Osteoblast (primary cell): ENCODE measurements around the gene UBL3. TPM values are rescaled to one million over a fixed set of nuclear protein-coding genes. Genes with fewer than 3 reads are reported as not detected.

Source experiments
- DNase-seq: peaks from one replicate; pipeline ENCODE4 v3.0.0; 2011; ENCODE audit warnings: low spot score, mixed read lengths; ENCODE audit not compliant: insufficient read length; ENCODE audit errors: missing footprints
- H2AFZ ChIP-seq: 2 replicates; pipeline ENCODE4 v1.6.0; 2011; ENCODE audit warnings: mild to moderate bottlenecking, low read length
- H3K27ac ChIP-seq: 2 replicates; pipeline ENCODE4 v1.5.1; 2011; ENCODE audit warnings: mild to moderate bottlenecking, low read depth, low read length, moderate library complexity
- H3K27me3 ChIP-seq: 2 replicates; pipeline ENCODE4 v1.6.0; 2012; ENCODE audit warnings: mild to moderate bottlenecking, control low read depth, inconsistent platforms, low read length, moderate library complexity; ENCODE audit not compliant: insufficient read depth
- H3K36me3 ChIP-seq: 2 replicates; pipeline ENCODE4 v1.5.1; 2011; ENCODE audit warnings: mild to moderate bottlenecking, low read length, control low read depth, moderate library complexity; ENCODE audit not compliant: insufficient read depth
- H3K4me1 ChIP-seq: 2 replicates; pipeline ENCODE4 v1.5.1; 2011; ENCODE audit warnings: mild to moderate bottlenecking, low read length, control low read depth, moderate library complexity; ENCODE audit not compliant: insufficient read depth
- H3K4me2 ChIP-seq: 2 replicates; pipeline ENCODE4 v1.6.0; 2011; ENCODE audit warnings: mild to moderate bottlenecking, low read length; ENCODE audit not compliant: insufficient read depth
- H3K4me3 ChIP-seq: fragments of 200-600 bp; sonication (generic); 3 replicates; pipeline ENCODE4 v1.5.1; 2012; ENCODE audit warnings: mild to moderate bottlenecking, low read length, inconsistent platforms; ENCODE audit not compliant: insufficient read depth
- H3K79me2 ChIP-seq: 2 replicates; pipeline ENCODE4 v1.6.0; 2012; ENCODE audit warnings: mild to moderate bottlenecking, low read length, control low read depth, inconsistent platforms; ENCODE audit not compliant: insufficient read depth
- H3K9me3 ChIP-seq: 2 replicates; pipeline ENCODE4 v1.5.1; 2011; ENCODE audit warnings: low read depth, low read length, control low read depth
- H4K20me1 ChIP-seq: 2 replicates; pipeline ENCODE4 v1.6.0; 2012; ENCODE audit warnings: mild to moderate bottlenecking, low read length, control low read depth; ENCODE audit not compliant: insufficient read depth
- total RNA-seq: library from RNA; depleted of rRNA; stranded (reverse); fragments of >200 nt; gene quantifications from 2 replicates; pipeline ENCODE4 v1.2.3, GENCODE V29; 2012
- TF ChIP-seq, protein P1 (sequence below): IDR thresholded peaks from 2 replicates; pipeline ENCODE4 v1.5.1; 2011; ENCODE audit warnings: mild to moderate bottlenecking, low read depth, low read length, moderate library complexity; ENCODE audit errors: extremely low read depth

UBL3 gene
- total RNA-seq, 1 donor: 44.5 TPM

DNA sequence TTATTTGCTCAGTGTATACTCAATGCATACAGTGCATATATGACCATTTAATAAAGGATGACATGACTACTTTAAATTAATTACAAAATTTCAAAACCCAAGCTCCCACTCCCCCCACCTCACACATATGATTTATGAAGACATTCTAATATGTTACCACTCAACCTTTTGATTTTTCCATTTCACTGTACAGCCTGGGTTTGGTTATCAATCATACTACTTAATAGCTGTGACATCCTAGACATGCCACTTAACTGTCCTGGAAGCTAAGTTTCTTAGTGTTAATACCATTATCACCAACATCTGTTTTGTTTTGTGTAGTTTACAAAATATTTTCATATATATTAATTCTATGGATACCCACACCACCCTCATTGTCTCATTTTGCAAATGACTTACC is 42.2 kb downstream of the UBL3 start:
- H4K20me1 ChIP-seq: peaks cover 68% of the 10 kb centered on the region
- H3K36me3 ChIP-seq: no peaks in the 10 kb centered on the region
- no peak overlapping the region for H2AFZ ChIP-seq
- H3K27me3 ChIP-seq: no peaks in the 10 kb centered on the region
- no peaks in the 10 kb centered on the region for H3K9me3 ChIP-seq
- TF ChIP-seq, protein P1, sequence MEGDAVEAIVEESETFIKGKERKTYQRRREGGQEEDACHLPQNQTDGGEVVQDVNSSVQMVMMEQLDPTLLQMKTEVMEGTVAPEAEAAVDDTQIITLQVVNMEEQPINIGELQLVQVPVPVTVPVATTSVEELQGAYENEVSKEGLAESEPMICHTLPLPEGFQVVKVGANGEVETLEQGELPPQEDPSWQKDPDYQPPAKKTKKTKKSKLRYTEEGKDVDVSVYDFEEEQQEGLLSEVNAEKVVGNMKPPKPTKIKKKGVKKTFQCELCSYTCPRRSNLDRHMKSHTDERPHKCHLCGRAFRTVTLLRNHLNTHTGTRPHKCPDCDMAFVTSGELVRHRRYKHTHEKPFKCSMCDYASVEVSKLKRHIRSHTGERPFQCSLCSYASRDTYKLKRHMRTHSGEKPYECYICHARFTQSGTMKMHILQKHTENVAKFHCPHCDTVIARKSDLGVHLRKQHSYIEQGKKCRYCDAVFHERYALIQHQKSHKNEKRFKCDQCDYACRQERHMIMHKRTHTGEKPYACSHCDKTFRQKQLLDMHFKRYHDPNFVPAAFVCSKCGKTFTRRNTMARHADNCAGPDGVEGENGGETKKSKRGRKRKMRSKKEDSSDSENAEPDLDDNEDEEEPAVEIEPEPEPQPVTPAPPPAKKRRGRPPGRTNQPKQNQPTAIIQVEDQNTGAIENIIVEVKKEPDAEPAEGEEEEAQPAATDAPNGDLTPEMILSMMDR: no peak
- no peak overlapping the region for H3K4me2 ChIP-seq
- H3K27ac ChIP-seq: no peak overlapping the region
- peaks cover 100% of the 10 kb centered on the region for H3K79me2 ChIP-seq
- H3K4me1 ChIP-seq: peaks cover 4% of the 10 kb centered on the region
- H3K4me3 ChIP-seq: no peak overlapping the region
- DNase-seq: no peak

DNA sequence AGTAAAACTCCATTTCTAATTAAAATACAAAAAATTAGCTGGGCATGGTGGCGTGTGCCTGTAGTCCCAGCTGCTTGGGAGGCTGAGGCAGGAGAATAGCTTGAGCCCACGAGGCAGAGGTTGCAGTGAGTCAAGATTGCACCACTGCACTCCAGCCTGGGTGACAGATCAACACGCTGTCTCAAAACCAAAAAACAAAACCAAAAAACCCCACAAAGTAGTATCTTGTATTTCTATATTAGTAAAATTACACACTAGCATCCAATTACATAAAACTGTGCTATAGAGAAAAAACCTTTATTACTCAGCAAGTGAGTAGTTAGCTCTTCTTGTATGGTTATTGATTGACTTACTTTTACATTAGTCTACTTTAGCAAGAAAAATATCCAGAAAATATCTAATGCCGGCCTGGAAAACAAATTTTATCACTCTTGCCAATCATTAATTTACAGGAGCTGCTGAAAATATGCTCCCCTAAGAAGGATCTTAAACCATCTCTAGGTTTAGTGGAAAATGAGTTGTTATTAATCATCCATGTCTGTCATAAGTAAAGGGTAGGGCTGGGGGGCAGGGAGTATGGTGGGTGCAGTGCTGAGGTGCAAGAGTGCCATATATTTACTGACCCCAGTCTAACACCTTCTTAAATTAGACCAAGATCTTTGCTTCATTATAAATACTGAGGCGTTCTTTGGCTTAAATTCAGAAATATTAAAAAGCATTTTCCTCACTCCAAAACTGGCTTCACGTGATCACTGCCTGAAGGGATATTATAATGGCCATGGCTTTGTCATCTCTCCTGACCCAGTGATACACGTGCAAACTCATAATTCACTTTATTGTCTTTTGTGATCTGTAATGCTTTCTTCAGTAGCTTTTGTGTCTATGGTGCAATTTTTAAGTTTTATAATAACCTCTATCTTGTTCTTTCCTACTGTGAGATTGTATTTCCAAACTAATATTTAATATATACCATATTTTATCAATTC is 44.1 kb downstream of the UBL3 start:
- Histone ChIP-seq H3K4me3 (no peak overlapping the region), H4K20me1 (peaks cover 73% of the 10 kb centered on the region), H3K79me2 (peaks cover 100% of the 10 kb centered on the region), H3K36me3 (no peaks in the 10 kb centered on the region), H3K4me2 (no peak overlapping the region), H2AFZ (no peak overlapping the region), H3K4me1 (peaks cover 20% of the 10 kb centered on the region), H3K9me3 (no peaks in the 10 kb centered on the region), H3K27me3 (no peaks in the 10 kb centered on the region), H3K27ac (no peak overlapping the region)
- TF ChIP-seq, protein P1: no peak
- DNase-seq: no peak

DNA sequence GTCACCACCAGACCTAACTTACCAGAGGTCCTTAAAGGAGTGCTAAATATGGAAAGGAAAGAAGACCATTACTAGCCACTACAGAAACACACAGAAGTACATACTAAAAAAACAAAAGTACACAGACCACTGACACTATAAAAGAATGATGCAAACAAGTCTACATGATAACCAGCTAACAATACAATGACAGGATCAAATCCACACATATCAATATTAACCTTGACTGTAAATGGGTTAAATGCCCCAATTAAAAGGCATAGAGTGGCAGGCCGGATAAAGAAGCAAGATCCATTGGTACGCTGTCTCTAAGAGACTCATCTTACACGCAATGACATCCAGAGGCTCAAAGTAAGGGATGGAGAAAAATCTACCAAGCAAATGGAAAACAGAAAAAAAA is 47.2 kb downstream of the UBL3 start:
- H3K79me2 ChIP-seq: peaks cover 100% of the 10 kb centered on the region
- DNase-seq: no peak

DNA sequence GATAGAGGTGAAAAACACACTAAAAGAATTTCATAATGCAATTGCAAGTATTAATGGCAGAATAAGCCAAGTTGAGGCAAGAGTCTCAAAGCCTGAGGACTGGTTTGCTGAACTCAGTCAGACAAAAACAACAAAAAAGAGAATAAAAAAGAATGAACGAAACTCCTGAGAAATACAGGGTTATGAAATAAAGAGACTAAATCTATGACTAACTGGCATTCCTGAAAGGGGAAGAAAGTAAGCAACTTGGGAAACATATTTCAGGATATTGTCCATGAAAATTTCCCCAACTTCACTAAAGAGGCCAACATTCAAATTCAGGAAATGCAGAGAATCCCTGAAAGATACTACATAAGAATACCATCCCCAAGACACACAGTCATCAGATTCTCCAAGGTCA is 47.8 kb downstream of the UBL3 start:
- Histone ChIP-seq H3K4me2 (peak overlapping the region; percentile 29), H4K20me1 (peaks cover 65% of the 10 kb centered on the region), H3K27ac (peak overlapping the region; percentile 13), H2AFZ (no peak overlapping the region), H3K36me3 (no peaks in the 10 kb centered on the region), H3K4me3 (no peak overlapping the region), H3K4me1 (peaks cover 22% of the 10 kb centered on the region), H3K27me3 (no peaks in the 10 kb centered on the region), H3K9me3 (no peaks in the 10 kb centered on the region), H3K79me2 (peaks cover 100% of the 10 kb centered on the region)
- DNase-seq: no peak
- TF ChIP-seq, protein P1: no peak

More for the DNA sequence above, 47.2 kb downstream of the UBL3 start:
- Histone ChIP-seq H3K4me3 (no peak overlapping the region), H3K4me1 (peaks cover 22% of the 10 kb centered on the region), H3K27me3 (no peaks in the 10 kb centered on the region), H3K9me3 (no peaks in the 10 kb centered on the region), H3K36me3 (no peaks in the 10 kb centered on the region), H3K27ac (no peak overlapping the region), H3K4me2 (no peak overlapping the region), H4K20me1 (peaks cover 69% of the 10 kb centered on the region), H2AFZ (no peak overlapping the region)
- TF ChIP-seq, protein P1: no peak
